GM21619 (cell line): ENCODE results near the gene NRCAM.

ENCODE experiments used
- ATAC-seq: cut with Tn5 transposase; IDR thresholded peaks from one replicate; pipeline ENCODE4 v1.9.1; 2021; ENCODE audit not compliant: unreplicated experiment

NRCAM gene

DNA sequence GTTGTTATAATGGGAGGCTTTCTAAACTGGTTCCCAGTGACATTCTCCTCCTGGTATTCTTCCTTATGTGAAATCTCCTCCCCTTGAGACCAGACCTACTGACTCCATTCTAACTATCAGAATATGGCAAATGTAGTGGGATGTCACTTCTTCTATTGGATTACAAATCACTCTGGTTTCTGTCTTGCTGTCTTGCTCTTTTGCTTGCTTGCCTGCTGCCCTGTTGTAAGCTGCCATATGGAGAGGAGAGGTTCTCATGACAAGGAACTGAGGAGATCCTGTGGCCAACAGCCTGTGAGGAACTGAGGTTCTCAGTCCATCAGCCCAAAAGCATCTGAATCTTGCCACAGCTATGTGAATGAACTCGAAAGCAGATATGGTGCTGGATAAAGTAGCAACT, 4.7 kb upstream of the NRCAM start:
- no peak for ATAC-seq

GRCh38 chr7:108459922-108460551, 3.8 kb upstream of the NRCAM start:
- no peak for ATAC-seq

- ATAC-seq: no peak
Observed at GRCh38 chr7:108457871-108458270, 1.6 kb upstream of the NRCAM start.

DNA sequence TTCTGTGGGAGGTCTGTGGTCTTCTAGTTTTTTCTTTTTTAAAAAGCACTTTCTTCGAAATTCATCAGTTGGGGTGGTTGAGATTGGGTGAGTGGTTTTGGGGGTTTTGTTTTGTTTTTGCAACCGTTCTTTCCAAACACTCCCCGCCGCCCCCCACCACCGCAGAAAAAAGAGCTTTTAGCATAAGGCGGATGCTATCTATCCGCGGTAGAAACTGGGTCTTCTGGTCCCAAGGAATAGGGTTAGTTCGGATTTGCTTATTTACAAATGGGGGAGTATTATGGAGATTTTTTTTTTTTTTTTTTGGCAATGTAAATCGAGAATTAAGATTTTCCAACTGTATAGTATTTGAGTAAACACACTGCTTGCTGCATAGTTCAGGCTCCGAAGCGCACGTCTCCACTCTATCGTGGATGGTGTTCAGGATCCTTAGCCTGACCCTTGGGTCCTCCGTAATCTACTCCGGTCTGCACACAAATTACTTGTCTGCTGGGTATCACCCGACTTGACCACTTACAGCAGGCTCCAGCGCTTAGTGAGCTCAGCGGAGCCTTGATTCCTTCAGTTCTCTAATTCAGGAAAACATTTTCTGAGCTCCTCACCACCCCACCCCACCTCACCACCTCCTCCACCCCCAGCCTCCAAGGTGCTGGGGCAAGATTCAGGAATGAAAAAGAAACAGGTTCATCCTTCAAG, 757 bp upstream of the NRCAM start:
- ATAC-seq: no peak

DNA sequence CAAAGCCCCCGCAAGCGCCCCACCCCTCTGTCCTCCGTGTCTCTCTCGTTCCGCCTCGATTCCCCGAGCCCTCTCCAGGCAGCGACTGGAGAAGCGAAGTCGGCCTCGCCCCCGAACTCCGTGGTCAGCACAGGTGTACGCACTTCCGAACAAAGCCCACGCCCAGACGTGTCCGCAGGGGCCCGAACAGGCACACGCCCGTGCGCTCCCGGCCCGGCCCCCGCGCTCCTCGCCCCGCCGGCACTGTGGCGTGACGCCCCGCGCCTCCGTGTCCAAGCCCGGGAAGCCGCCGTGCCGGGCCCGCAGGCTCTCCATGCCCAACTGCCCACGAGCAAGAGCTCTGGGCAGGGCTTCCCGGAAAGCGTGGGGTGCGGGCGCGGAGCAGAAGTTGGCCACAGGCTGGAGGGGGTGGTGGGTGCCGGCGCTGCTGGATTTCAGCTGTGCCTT, 662 bp downstream of the NRCAM start:
- ATAC-seq: peak; percentile 16

DNA sequence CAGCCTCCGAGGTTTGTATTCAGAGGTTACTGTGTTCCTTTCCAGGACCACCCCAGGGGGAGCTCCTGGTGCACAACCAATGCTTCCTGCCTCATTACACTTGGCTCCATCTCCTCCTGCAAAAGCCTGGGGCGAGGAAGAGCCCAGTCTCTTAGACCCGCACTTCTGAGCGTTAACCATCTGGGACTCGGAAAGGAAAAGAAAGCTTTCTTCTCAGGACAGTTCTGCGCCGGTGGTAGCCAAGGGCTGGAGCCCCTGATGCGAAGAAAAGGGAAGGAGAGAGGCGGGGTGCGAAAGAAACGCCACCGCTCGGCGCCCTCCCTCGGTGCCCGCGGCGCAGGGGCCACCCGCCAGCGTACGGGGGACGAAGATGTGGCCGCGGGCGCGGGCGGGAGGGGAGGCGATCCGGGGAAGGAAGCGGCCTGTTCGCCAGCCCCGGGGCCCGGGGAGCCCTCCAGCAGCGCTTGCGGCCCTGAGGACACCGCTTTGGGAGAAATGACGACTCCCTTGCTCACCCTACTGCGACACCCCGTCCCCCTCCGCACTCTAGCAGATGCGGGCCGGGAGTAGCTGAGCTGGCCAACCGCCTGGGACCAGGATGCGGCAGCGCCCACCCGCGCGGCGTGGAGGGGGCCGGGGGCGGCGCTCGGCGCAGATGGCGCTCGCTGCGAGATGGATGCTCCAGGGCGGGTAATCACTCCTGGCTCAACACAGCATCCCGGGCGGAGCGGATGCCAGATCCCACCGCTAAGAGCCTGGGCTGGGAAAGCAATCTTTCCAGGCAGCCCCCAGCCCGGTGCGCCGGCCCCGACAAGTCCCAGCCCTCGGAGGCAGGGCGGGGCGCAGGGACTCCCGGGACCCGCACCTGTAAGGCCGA, 1.3 kb downstream of the NRCAM start:
- no peak for ATAC-seq

DNA sequence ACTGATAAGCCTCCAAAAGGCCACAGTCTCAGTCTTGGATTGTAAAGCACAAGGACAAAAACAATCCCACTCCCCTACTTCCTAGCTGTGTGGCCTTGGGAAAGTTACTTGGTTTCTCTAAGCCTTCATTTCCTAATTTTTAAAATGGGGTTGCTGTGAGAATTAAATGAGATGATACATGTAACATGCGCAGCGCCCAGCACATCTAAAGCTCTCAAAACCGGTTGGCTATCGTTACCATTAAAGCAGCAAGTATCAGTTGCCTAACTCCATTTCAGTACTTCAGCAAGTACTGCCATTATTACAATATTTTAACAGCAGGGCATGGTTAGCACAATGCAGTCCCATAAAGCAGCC, 1.9 kb downstream of the NRCAM start:
- ATAC-seq: no peak

DNA sequence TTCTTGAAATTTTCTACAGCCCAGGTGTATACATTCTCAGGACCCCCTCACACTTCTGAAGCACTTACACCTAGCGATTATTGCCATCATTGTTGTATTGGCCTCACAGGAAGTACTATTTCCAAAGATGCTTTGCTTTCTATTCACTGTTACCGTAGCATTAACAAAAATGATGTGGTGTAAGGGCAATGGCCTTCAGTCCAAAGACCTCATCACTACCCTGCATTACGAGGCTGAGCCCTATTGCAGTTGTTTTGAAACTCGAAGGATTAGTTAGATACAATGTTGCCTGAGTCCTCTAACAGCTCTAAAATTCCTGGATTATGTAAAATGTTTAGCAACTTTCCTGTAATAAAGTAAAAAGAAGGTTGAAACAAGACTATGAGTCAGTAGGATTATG, 2.9 kb downstream of the NRCAM start:
- no peak for ATAC-seq

GRCh38 chr7:108452707-108453106, 3.5 kb downstream of the NRCAM start:
- ATAC-seq: no peak

- no peak for ATAC-seq
Observed at GRCh38 chr7:108451296-108451848, 4.9 kb downstream of the NRCAM start.

- ATAC-seq: no peak
Observed at GRCh38 chr7:108450160-108450559, 6.1 kb downstream of the NRCAM start.

- no peak for ATAC-seq
Observed at GRCh38 chr7:108449521-108449920, 6.7 kb downstream of the NRCAM start.

DNA sequence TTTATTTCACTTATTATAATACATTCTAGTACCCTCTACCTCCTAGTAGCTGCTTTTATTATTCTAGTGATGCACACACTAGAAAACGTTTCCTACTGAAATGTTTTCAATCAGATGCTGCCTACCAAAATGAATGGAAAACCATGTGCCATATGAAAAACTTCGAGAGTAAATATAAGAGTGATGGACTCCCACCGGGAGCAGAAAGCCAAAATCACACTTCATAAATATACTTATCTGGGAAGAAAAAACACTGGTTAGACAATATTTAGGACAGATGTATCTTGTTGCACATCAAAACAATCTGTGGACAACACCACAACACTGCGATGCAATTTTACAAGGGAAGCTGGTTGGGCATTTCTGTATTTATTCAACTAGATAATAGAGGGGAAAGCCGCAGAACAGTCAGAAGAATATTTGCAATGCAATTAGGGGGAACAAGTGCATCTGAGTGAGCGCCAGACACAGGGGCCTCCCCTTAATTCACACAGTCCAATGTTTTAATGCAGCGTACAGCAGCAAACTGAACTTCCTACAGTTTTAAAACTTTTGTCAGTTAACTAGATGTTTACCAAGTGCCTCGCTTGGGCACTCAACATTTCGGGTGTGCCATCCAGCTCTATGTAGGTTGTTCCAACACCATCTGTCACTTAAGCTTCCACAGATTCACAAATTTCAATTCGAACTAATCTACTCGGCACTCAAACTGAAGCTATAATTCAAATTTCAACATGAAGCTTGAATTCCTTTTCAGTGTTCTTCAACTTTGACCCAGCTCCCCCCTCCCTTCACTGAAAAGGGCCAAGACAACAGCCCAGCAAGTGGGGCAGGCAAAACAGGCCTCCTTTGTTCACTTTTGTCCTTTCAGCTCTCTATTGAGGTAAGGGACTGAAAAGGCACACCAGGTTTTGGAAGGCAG, 7.4 kb downstream of the NRCAM start:
- no peak for ATAC-seq

GRCh38 chr7:108442039-108442568, 14.1 kb downstream of the NRCAM start:
- no peak for ATAC-seq

DNA sequence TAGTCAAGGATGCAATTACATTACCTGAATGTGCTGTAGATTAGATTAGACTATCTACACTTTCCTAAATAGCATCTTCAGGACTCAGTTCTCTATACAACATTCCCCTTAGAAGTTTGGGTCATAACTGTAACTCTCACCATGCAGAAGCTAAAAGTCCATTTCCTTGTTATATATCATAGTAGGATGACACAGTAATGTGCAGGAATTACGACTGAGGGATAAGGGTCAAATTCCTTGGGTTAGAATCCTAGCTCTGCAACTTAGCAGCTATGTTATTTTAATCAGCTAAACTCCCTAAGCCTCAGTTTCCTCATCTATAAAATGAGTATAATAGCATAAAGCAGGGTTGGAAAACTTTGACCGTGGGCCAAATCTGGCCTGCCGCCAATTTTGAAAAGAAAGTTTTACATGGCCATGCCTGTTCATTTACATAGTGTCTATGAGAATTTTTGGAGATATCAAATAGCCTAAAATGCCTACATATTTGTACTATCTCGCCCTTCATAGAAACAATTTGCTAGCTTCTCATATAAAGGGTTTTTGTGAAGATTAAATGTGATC, 14.8 kb downstream of the NRCAM start:
- ATAC-seq: no peak

DNA sequence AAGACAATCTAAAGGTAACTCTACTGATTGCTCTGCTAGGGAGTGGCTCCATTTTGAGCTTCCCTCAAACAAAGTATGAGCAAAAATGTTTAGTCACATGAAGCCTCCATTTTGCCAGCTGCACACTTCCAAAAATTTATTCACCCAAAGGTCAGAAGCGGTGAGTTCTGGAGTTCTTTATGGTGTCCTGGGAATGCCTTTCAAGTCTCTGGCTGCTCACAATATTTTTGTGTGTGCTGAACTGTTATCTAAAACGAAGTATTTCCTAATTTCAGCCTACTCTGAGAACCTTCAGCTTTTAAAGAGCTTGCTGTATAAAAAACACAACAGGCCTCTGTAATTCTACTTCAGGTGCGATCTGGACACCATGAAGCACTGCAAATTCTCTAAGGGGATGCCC, 15.6 kb downstream of the NRCAM start:
- no peak for ATAC-seq

GRCh38 chr7:108436906-108437305, 19.3 kb downstream of the NRCAM start:
- no peak for ATAC-seq

DNA sequence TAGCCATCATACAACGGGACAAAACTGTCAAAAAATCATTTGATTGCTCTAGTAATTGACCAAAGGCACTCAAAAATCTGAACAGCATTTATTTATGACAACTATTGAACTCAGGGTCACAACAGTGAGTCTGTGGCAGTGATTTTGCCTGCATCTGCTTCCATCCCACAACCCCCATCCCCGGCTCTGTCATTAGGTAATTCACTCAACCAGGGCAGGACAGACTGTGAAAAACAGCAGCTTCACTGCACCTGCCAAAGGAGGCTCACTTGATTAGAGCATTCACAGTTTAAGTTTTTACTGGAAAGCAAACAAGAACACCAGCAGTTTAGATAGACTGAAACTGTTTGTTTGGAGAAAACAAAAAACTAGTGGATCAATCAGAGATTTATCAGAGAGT, 22.2 kb downstream of the NRCAM start:
- ATAC-seq: no peak

GRCh38 chr7:108431099-108431498, 25.1 kb downstream of the NRCAM start:
- ATAC-seq: no peak

GRCh38 chr7:108430664-108431063, 25.6 kb downstream of the NRCAM start:
- ATAC-seq: no peak
